ENCODE measurements around the gene PALM3.
"Not testable (repeated sequence)": the region's sequence is repeated elsewhere in the genome, so short reads cannot be mapped to it uniquely, and the experiment has no call there.

Gene PALM3

DNA sequence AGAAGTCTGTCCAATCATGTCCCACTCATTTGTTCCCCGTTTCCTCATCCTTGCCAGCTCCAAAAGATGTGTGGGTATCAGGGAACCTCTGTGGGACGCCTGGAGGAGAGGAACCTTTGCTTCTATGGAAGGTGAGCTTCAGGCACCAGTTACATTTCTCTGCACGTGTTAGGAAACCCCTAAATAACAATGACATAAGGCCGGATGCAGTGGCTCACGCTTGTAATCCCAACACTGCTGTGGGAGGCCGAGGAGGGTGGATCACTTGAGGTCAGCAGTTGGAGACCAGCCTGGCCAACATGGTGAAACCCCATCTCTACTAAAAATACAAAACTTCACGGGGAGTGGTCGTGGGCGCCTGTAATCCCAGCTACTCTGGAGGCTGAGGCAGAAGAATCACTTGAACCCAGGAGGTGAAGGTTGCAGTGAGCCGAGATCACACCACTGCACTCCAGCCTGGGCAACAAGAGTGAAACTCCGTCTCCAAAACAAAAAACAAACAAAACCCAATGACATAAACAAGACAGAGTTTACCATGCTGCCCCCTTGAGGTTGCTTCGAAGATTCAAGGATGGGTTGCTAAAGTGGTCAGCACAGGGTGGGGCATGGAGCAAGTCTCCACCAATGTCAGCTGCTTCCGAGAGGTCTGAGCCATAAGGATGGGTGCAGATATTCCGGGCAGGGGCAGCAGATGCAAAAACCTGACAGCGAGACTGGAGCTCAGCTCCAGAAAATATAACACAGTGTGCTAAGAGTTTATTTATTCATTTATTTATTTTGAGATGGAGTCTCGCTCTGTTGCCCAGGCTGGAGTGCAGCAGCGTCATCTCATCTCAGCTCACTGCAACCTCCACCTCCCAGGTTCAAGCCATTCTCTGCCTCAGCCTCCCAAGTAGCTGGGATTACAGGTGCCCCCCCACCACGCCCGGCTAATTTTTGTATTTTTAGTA lies 18.9 kb downstream of the PALM3 start:
- not testable (repeated sequence) for H3K4me3 ChIP-seq (ENCODE audit: low read depth, low read length)
- TF ChIP-seq CTCF (IDR thresholded peaks at IDR 0.05; ENCODE audit: borderline replicate concordance, insufficient read depth, low read depth, low read length) = peak; percentile 59

- TF ChIP-seq CTCF (IDR thresholded peaks at IDR 0.05; ENCODE audit: borderline replicate concordance, insufficient read depth, low read depth, low read length) = no peak
- no peak overlapping the region for H3K4me3 ChIP-seq (ENCODE audit: low read depth, low read length)
Observed at GRCh38 chr19:14039181-14039580, 22.7 kb downstream of the PALM3 start.

DNA sequence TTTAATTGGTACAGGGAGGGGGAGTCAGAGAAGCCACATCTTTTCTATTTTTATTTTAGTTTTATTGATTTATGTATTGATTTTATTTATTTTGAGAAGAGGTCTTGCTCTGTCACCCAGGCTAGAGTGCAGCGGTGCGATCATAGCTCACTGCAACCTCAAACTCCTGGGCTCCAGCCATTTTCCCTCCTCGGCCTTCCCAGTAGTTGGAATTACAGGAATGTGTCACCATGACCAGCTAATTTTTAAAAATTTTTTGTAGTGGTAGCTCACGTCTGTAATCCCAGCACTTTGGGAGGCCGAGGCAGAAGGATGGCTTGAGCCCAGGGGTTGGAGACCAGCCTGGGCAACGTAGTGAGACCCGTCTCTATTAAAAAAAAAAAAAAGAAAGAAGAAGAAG lies 26.2 kb downstream of the PALM3 start:
- no peak overlapping the region for H3K4me3 ChIP-seq (ENCODE audit: low read depth, low read length)
- TF ChIP-seq CTCF (IDR thresholded peaks at IDR 0.05; ENCODE audit: borderline replicate concordance, insufficient read depth, low read depth, low read length) = no peak

- not testable (repeated sequence) for H3K4me3 ChIP-seq (ENCODE audit: low read depth, low read length)
Observed at GRCh38 chr19:14035159-14035558, 26.7 kb downstream of the PALM3 start.

DNA sequence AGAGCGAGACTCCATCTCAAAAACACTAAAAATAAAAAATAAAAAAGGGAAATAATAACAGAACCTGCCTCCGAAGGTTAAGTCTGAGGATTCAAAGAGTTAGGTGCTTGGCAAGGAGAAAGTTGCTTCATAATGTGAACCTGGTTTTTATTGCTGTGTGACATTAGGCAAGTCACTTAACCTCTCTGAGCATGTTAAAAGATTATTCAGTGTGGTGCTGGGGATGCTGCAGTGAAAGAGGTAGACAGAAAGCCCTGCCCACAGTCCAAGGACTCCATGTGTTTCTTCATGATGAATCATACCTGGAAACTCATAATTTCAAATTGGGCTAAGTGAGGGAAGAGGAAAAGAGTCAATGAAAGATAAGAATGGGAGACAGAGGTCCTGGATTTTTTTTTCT lies 27.9 kb downstream of the PALM3 start:
- no peak overlapping the region for H3K4me3 ChIP-seq (ENCODE audit: low read depth, low read length)
- no peak for TF ChIP-seq CTCF (IDR thresholded peaks at IDR 0.05; ENCODE audit: borderline replicate concordance, insufficient read depth, low read depth, low read length)

DNA sequence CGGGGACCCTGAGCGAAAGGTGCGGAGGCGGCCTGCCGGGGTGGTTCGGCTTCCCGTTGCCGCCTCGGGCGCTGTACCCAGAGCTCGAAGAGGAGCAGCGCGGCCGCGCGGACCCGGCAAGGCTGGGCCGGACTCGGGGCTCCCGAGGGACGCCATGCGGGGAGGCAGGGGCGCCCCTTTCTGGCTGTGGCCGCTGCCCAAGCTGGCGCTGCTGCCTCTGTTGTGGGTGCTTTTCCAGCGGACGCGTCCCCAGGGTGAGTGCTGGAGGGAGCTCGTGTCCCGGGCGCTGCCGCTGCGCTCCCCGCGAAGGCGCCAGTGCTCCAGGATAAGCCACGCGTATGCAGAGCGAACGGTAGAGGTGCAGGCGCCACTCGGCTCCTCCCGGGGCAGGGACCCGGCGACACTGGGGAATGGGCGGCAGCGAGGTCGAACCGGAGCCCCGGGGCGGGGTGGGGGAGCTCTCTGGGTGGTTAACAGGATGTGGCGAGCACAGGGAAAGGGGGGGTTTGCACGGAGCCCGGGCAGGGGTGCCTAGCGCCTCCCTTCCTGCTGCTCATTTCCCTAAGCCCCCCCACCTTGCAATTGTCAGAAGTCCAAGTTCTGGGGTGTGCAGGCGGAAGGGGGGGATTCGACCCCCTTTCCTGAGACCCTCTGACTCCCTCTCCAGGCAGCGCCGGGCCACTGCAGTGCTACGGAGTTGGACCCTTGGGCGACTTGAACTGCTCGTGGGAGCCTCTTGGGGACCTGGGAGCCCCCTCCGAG lies 30.0 kb downstream of the PALM3 start, which contains the start of gene IL27RA:
TSS of gene IL27RA (plus strand) at position 44 of the 762 bp plus-strand sequence. CDS start at position 155, 111 bp downstream.
- TF ChIP-seq CTCF (IDR thresholded peaks at IDR 0.05; ENCODE audit: borderline replicate concordance, insufficient read depth, low read depth, low read length) = peak; percentile 94
- peak within 1 kb of the TSS; percentile 91 for H3K4me3 ChIP-seq (ENCODE audit: low read depth, low read length)

DNA sequence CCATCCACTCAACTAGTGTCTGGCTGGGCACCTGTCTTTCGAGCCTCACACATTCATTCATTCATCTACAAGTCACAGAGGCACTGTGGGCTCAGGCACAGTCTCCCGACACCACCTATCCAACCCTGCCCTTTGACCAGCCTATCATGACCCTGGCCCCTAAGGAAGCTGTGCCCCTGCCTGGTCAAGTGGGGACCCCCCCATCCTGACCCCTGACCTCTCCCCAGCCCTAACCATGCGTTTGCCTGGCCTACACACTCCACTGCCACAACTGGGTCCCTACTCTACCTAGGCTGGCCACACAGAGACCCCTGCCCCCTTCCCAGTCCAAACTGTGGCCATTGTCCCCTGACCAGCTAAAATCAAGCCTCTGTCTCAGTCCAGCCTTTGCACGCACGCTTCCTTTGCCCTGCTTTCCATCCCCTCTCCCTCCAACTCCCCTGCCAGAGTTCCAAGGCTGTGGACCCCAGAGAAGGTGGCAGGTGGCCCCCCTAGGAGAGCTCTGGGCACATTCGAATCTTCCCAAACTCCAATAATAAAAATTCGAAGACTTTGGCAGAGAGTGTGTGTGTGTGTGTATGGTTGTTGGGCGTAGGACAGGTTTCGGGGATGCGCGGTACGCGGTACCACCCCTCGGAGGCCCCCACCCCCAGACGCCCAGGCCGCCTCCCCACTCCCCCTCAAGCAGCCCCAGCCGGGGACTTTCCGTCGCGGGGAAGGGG lies 30.7 kb downstream of the PALM3 start:
- TF ChIP-seq CTCF (IDR thresholded peaks at IDR 0.05; ENCODE audit: borderline replicate concordance, insufficient read depth, low read depth, low read length) = no peak

More for the DNA sequence above, 30.7 kb downstream of the PALM3 start:
- peak overlapping the region; percentile 91 for H3K4me3 ChIP-seq (ENCODE audit: low read depth, low read length)

Data from GM12875 (cell line).